Keratinocyte (primary cell): Measurements from ENCODE around the gene KLHL1. TPM values are rescaled to one million over a fixed set of nuclear protein-coding genes. Genes with fewer than 3 reads are reported as not detected.

Source experiments
- DNase-seq: peaks from one replicate; pipeline ENCODE4 v3.0.0-alpha.2; 2011; ENCODE audit warnings: low read depth, missing footprints, low spot score
- FAIRE-seq: peaks from 2 replicates; lab custom pipeline; 2011; peaks lifted over from hg19 to GRCh38; lab: Jason Lieb, UNC
- H2AFZ ChIP-seq: 2 replicates; pipeline ENCODE4 v1.6.0; 2012; ENCODE audit warnings: low read length, control low read depth, inconsistent platforms; ENCODE audit not compliant: control insufficient read depth
- H3K27ac ChIP-seq: 2 replicates; pipeline ENCODE4 v1.5.1; 2011; ENCODE audit warnings: low read length; ENCODE audit not compliant: control insufficient read depth, insufficient read depth
- H3K27me3 ChIP-seq: 3 replicates; pipeline ENCODE4 v1.6.0; 2011; ENCODE audit warnings: low read length; ENCODE audit not compliant: control insufficient read depth, insufficient read depth; ENCODE audit errors: extremely low read depth
- H3K36me3 ChIP-seq, 2 experiments: 2 replicates in 1 of 2; 3 replicates in 1 of 2; pipeline ENCODE4 v1.5.1; 2011; ENCODE audit warnings: low read length in 2 of 2, mild to moderate bottlenecking in 1 of 2; ENCODE audit not compliant: control insufficient read depth in 2 of 2, insufficient read depth in 2 of 2; ENCODE audit errors: extremely low read depth in 1 of 2
- H3K4me1 ChIP-seq: 3 replicates; pipeline ENCODE4 v1.5.1; 2011; ENCODE audit warnings: low read length; ENCODE audit not compliant: control insufficient read depth, insufficient read depth; ENCODE audit errors: extremely low read depth
- H3K4me2 ChIP-seq: 3 replicates; pipeline ENCODE4 v1.6.0; 2011; ENCODE audit warnings: low read depth, low read length; ENCODE audit not compliant: control insufficient read depth, insufficient read depth; ENCODE audit errors: extremely low read depth
- H3K4me3 ChIP-seq, 3 experiments: fragments of 200-600 bp in 1 of 3; sonication (generic) in 1 of 3; 2 replicates in 2 of 3; 3 replicates in 1 of 3; pipeline ENCODE4 v1.5.1; 2011 to 2016; ENCODE audit warnings: low read length in 3 of 3, mild to moderate bottlenecking in 3 of 3, control low read depth in 2 of 3, inconsistent platforms in 1 of 3, low read depth in 1 of 3, mixed read lengths in 1 of 3, mixed run types in 1 of 3, moderate library complexity in 1 of 3; ENCODE audit not compliant: control insufficient read depth in 2 of 3, insufficient read depth in 2 of 3; ENCODE audit errors: extremely low read depth in 1 of 3
- H3K79me2 ChIP-seq: 2 replicates; pipeline ENCODE4 v1.6.0; 2012; ENCODE audit warnings: low read length; ENCODE audit not compliant: control insufficient read depth, insufficient read depth
- H3K9ac ChIP-seq: 3 replicates; pipeline ENCODE4 v1.6.0; 2011; ENCODE audit warnings: low read length; ENCODE audit not compliant: control insufficient read depth, insufficient read depth; ENCODE audit errors: extremely low read depth
- H3K9me1 ChIP-seq: 3 replicates; pipeline ENCODE4 v1.6.0; 2011; ENCODE audit warnings: low read length; ENCODE audit not compliant: control insufficient read depth, insufficient read depth; ENCODE audit errors: extremely low read depth
- H3K9me3 ChIP-seq: 2 replicates; pipeline ENCODE4 v1.5.1; 2012; ENCODE audit warnings: low read depth, low read length; ENCODE audit not compliant: control insufficient read depth
- H4K20me1 ChIP-seq: 3 replicates; pipeline ENCODE4 v1.6.0; 2011; ENCODE audit warnings: low read length; ENCODE audit not compliant: control insufficient read depth, insufficient read depth; ENCODE audit errors: extremely low read depth
- CTCF ChIP-seq, 3 experiments: IDR thresholded peaks in 1 of 3; conservative IDR thresholded peaks in 1 of 3; optimal IDR thresholded peaks in 1 of 3; 2 replicates in 2 of 3; 3 replicates in 1 of 3; pipeline versions ENCODE3 to v1.5.1; 2011; ENCODE audit warnings: low read length in 3 of 3, mild to moderate bottlenecking in 3 of 3, moderate library complexity in 2 of 3, control low read depth in 1 of 3, inconsistent platforms in 1 of 3; ENCODE audit not compliant: insufficient read depth in 2 of 3; ENCODE audit errors: extremely low read depth in 1 of 3
- EZH2 ChIP-seq: IDR thresholded peaks from one replicate; pipeline ENCODE4 v1.6.1; 2012; ENCODE audit warnings: inconsistent platforms, mild to moderate bottlenecking, low read length, moderate library complexity
- dilution Hi-C: fragments of 300-500 bp; cut with MboI; formaldehyde crosslinking; loops from one replicate; pipeline ENCODE4 v1.7.0; 2020; ENCODE audit warnings: low sequenced_read_pairs; ENCODE audit not compliant: extremely low pct_ligation_motif_present
- polyA plus RNA-seq, 5 experiments: library from polyadenylated mRNA; depleted of rRNA in 3 of 5; stranded (reverse) in 3 of 5; stranded (forward) in 1 of 5; unstranded in 1 of 5; fragments of >200 nt; gene quantifications; 1 replicate in 1 of 5; 2 replicates in 3 of 5; 3 replicates in 1 of 5; pipeline versions ENCODE4 v1.2.1 to v1.2.3, GENCODE V29; 2011 to 2012; ENCODE audit warnings: missing spikeins in 2 of 5, low read depth in 1 of 5, low replicate concordance in 1 of 5

Gene KLHL1
- polyA plus RNA-seq, 1 donor (not counting 4 experiments of a cell fraction or from before 2014, with no cell fraction given), result not detected

GRCh38 chr13:70022646-70023045 is 85.6 kb downstream of the KLHL1 start:
- no peaks in the 10 kb centered on the region for H3K9me1 ChIP-seq
- H3K4me3 ChIP-seq, result no peak overlapping the region
- H3K36me3 ChIP-seq, result no peaks in the 10 kb centered on the region
- no peaks in the 10 kb centered on the region for H3K4me1 ChIP-seq
- H3K27me3 ChIP-seq, result no peaks in the 10 kb centered on the region
- DNase-seq (no peak), FAIRE-seq (no peak)
- no peak overlapping the region for H3K9ac ChIP-seq
- no peak overlapping the region for H3K4me2 ChIP-seq
- no peak overlapping the region for H3K27ac ChIP-seq
- dilution Hi-C loops, result no loop called here
- TF ChIP-seq EZH2 (no peak), CTCF (optimal IDR thresholded peaks at IDR 0.05 in 1 of 3, IDR thresholded peaks at IDR 0.05 in 1 of 3, conservative IDR thresholded peaks at IDR 0.05 in 1 of 3; ENCODE audit: extremely low read depth in 1 of 3, insufficient read depth in 2 of 3, low read length in 3 of 3) (no peak)
- H2AFZ ChIP-seq, result no peak overlapping the region
- H4K20me1 ChIP-seq, result no peaks in the 10 kb centered on the region
- no peaks in the 10 kb centered on the region for H3K79me2 ChIP-seq
- no peaks in the 10 kb centered on the region for H3K9me3 ChIP-seq

GRCh38 chr13:70016116-70016515 is 92.1 kb downstream of the KLHL1 start:
- Histone ChIP-seq H3K9me3 (no peaks in the 10 kb centered on the region), H3K4me2 (no peak overlapping the region), H2AFZ (no peak overlapping the region), H3K4me1 (no peaks in the 10 kb centered on the region), H3K9me1 (no peaks in the 10 kb centered on the region), H3K27me3 (no peaks in the 10 kb centered on the region), H3K27ac (no peak overlapping the region), H3K9ac (no peak overlapping the region), H3K36me3 (no peaks in the 10 kb centered on the region), H3K4me3 (no peak overlapping the region), H3K79me2 (no peaks in the 10 kb centered on the region), H4K20me1 (no peaks in the 10 kb centered on the region)
- DNase-seq, result no peak
- dilution Hi-C loops, result no loop called here
- no peak for FAIRE-seq
- TF ChIP-seq EZH2 (no peak), CTCF (optimal IDR thresholded peaks at IDR 0.05 in 1 of 3, IDR thresholded peaks at IDR 0.05 in 1 of 3, conservative IDR thresholded peaks at IDR 0.05 in 1 of 3; ENCODE audit: extremely low read depth in 1 of 3, insufficient read depth in 2 of 3, low read length in 3 of 3) (no peak)
